NCI-H2227 treated with DMSO at 0.1 percent for 48 hours (cell line): ENCODE measurements around the gene NFKB2.

Source experiments
- DNase-seq: peaks from one replicate; lab custom pipeline; 2025; lab: John Stamatoyannopoulos, UW

Gene NFKB2

GRCh38 chr10:102395400-102396316 is at the start of gene NFKB2:
Gene NFKB2 (plus strand): TSS chr10:102395705. CDS start chr10:102395960, 255 bp downstream.
- DNase-seq, result no peak

- peak; percentile 15 for DNase-seq
These were observed 48.2 kb upstream of the NFKB2 start for GRCh38 chr10:102347236-102347828.

GRCh38 chr10:102352066-102352715 is 43.3 kb upstream of the NFKB2 start:
- peak; percentile 18 for DNase-seq

- DNase-seq, result no peak
These were observed 41.1 kb upstream of the NFKB2 start for GRCh38 chr10:102354451-102354850.

GRCh38 chr10:102358712-102359382 is 36.7 kb upstream of the NFKB2 start:
- DNase-seq, result no peak

- no peak for DNase-seq
These were observed 28.1 kb upstream of the NFKB2 start for GRCh38 chr10:102367441-102367840.

GRCh38 chr10:102368077-102368476 is 27.4 kb upstream of the NFKB2 start:
- DNase-seq, result no peak

GRCh38 chr10:102371295-102371694 is 24.2 kb upstream of the NFKB2 start:
- DNase-seq, result no peak

- no peak for DNase-seq
These were observed 20.3 kb upstream of the NFKB2 start for GRCh38 chr10:102375250-102375649.

- DNase-seq, result no peak
These were observed 19.6 kb upstream of the NFKB2 start for GRCh38 chr10:102375867-102376266.

GRCh38 chr10:102376901-102377300 is 18.6 kb upstream of the NFKB2 start:
- DNase-seq, result no peak

GRCh38 chr10:102379383-102379782 is 16.1 kb upstream of the NFKB2 start:
- DNase-seq, result no peak

- DNase-seq, result no peak
These were observed 13.5 kb upstream of the NFKB2 start for GRCh38 chr10:102381983-102382382.

- no peak for DNase-seq
These were observed 12.6 kb upstream of the NFKB2 start for GRCh38 chr10:102382871-102383270.

GRCh38 chr10:102384053-102384452 is 11.5 kb upstream of the NFKB2 start:
- no peak for DNase-seq

GRCh38 chr10:102384606-102385429 is 10.7 kb upstream of the NFKB2 start:
- no peak for DNase-seq

- DNase-seq, result no peak
These were observed 5.6 kb upstream of the NFKB2 start for GRCh38 chr10:102389894-102390293.

GRCh38 chr10:102392306-102392705 is 3.2 kb upstream of the NFKB2 start:
- no peak for DNase-seq

- DNase-seq, result no peak
These were observed 2.0 kb upstream of the NFKB2 start for GRCh38 chr10:102393411-102394078.

- DNase-seq, result peak; percentile 73
These were observed 1.3 kb upstream of the NFKB2 start for GRCh38 chr10:102394079-102394800.
